SH-SY5Y (cell line): ENCODE data around the gene ARL16.

Experiments used
- GATA2 ChIP-seq: IDR thresholded peaks from 2 replicates; pipeline ENCODE4 v1.6.1; 2011; ENCODE audit warnings: mild to moderate bottlenecking, low read depth, low read length
- GATA3 ChIP-seq: IDR thresholded peaks from 2 replicates; pipeline ENCODE4 v1.6.1; 2011; ENCODE audit warnings: low read depth, mild to moderate bottlenecking, low read length, moderate library complexity

GRCh38 chr17:81647640-81648012 is 36.0 kb downstream of the ARL16 start:
- TF ChIP-seq GATA2 (no peak), GATA3 (no peak)
